H1 (cell line): ENCODE results near the gene BICD1. TPM values are rescaled to one million over a fixed set of nuclear protein-coding genes. Genes with fewer than 3 reads are reported as not detected.

Source experiments
- CTCF ChIA-PET: fragments of 300-600 bp; sonication (Branson Sonifier 250); formaldehyde crosslinking; loops from one replicate; lab custom pipeline; 2021; ENCODE audit not compliant: partially characterized antibody; lab: Charles Lee
- POLR2A ChIA-PET: fragments of 300-600 bp; sonication (Branson Sonifier 250); formaldehyde crosslinking; loops from one replicate; lab custom pipeline; 2021; ENCODE audit warnings: inconsistent platforms; ENCODE audit not compliant: partially characterized antibody; lab: Charles Lee
- DNase-seq, 2 experiments: peaks; one replicate each; pipeline versions ENCODE4 v3.0.0 to v3.0.0-alpha.2; 2010 to 2022; ENCODE audit warnings: low spot score in 2 of 2, low read depth in 1 of 2, mixed read lengths in 1 of 2
- FAIRE-seq: peaks from 2 replicates; lab custom pipeline; 2011; peaks lifted over from hg19 to GRCh38; lab: Jason Lieb, UNC
- H2AFZ ChIP-seq: 2 replicates; pipeline ENCODE4 v1.8.1; 2012; ENCODE audit warnings: low read length, inconsistent platforms
- H2AK5ac ChIP-seq: 2 replicates; pipeline ENCODE4 v1.6.1; 2013; ENCODE audit warnings: low read depth, low read length
- H2BK120ac ChIP-seq: replicated peaks from 2 replicates; pipeline ENCODE3; 2013; ENCODE audit warnings: low read depth, low read length, inconsistent platforms
- H2BK12ac ChIP-seq: 2 replicates; pipeline ENCODE4 v1.6.1; 2013; ENCODE audit warnings: low read depth, low read length
- H2BK15ac ChIP-seq: 2 replicates; pipeline ENCODE4 v1.6.1; 2013; ENCODE audit warnings: low read length
- H2BK20ac ChIP-seq: 2 replicates; pipeline ENCODE4 v1.6.1; 2013; ENCODE audit warnings: low read length
- H2BK5ac ChIP-seq: 2 replicates; pipeline ENCODE4 v1.6.1; 2013; ENCODE audit warnings: low read depth, low read length
- H3K14ac ChIP-seq: 2 replicates; pipeline ENCODE4 v1.6.1; 2013; ENCODE audit warnings: inconsistent platforms; ENCODE audit not compliant: insufficient read length
- H3K18ac ChIP-seq: 2 replicates; pipeline ENCODE4 v1.6.1; 2013; ENCODE audit warnings: low read length; ENCODE audit errors: extremely low read depth
- H3K23ac ChIP-seq: 2 replicates; pipeline ENCODE4 v1.6.1; 2013; ENCODE audit warnings: inconsistent platforms; ENCODE audit not compliant: insufficient read length
- H3K23me2 ChIP-seq: 2 replicates; pipeline ENCODE4 v1.6.1; 2013; ENCODE audit warnings: low read depth, low read length
- H3K27ac ChIP-seq: 2 replicates; pipeline ENCODE4 v1.6.1; 2011; ENCODE audit warnings: low read depth, low read length, inconsistent platforms
- H3K27me3 ChIP-seq, 4 experiments: replicated peaks in 1 of 4; 1 replicate in 1 of 4; 2 replicates in 3 of 4; pipeline versions ENCODE4 v1.6.1 to v1.8.1; 2011 to 2013; ENCODE audit warnings: low read length in 3 of 4, mild to moderate bottlenecking in 3 of 4, inconsistent platforms in 2 of 4, mixed read lengths in 2 of 4, moderate library complexity in 1 of 4; ENCODE audit not compliant: control insufficient read depth in 3 of 4, insufficient read depth in 3 of 4; ENCODE audit errors: extremely low read depth in 1 of 4
- H3K36me3 ChIP-seq, 4 experiments: 2 replicates each; pipeline versions ENCODE4 v1.6.1 to v1.8.1; 2011 to 2013; ENCODE audit warnings: mild to moderate bottlenecking in 4 of 4, low read length in 3 of 4, moderate library complexity in 2 of 4, control low read depth in 1 of 4, inconsistent platforms in 1 of 4; ENCODE audit not compliant: insufficient read depth in 4 of 4, control insufficient read depth in 2 of 4
- H3K4ac ChIP-seq: replicated peaks from 2 replicates; pipeline ENCODE3; 2013; ENCODE audit warnings: low read length, low read depth, mixed read lengths, inconsistent platforms; ENCODE audit not compliant: insufficient read length
- H3K4me1 ChIP-seq, 4 experiments: replicated peaks in 1 of 4; 1 replicate in 1 of 4; 2 replicates in 3 of 4; pipeline versions ENCODE4 v1.6.1 to v1.8.1; 2011 to 2013; ENCODE audit warnings: low read length in 3 of 4, inconsistent platforms in 2 of 4, mixed read lengths in 1 of 4; ENCODE audit not compliant: insufficient read depth in 4 of 4, control insufficient read depth in 3 of 4
- H3K4me2 ChIP-seq, 2 experiments: 2 replicates each; pipeline versions ENCODE4 v1.6.1 to v1.8.1; 2011 to 2013; ENCODE audit warnings: low read depth in 2 of 2, low read length in 2 of 2, control low read depth in 1 of 2, inconsistent platforms in 1 of 2, mild to moderate bottlenecking in 1 of 2; ENCODE audit not compliant: insufficient read depth in 1 of 2
- H3K4me3 ChIP-seq, 4 experiments: fragments of 200-600, 300-600 bp in 1 of 4; sonication (generic), shearing (Covaris generic), sonication (Bioruptor Twin) in 1 of 4; 2 replicates each; pipeline versions ENCODE4 v1.5.1 to v1.8.1; 2011 to 2016; ENCODE audit warnings: low read length in 4 of 4, low read depth in 3 of 4, control low read depth in 2 of 4, inconsistent platforms in 2 of 4, mild to moderate bottlenecking in 2 of 4, mixed read lengths in 1 of 4, moderate library complexity in 1 of 4; ENCODE audit not compliant: insufficient read depth in 2 of 4; ENCODE audit errors: extremely low read depth in 1 of 4
- H3K56ac ChIP-seq: replicated peaks from 2 replicates; pipeline ENCODE3; 2013; ENCODE audit warnings: low read depth, mild to moderate bottlenecking, mixed read lengths, low read length, inconsistent platforms; ENCODE audit not compliant: insufficient read length
- H3K79me1 ChIP-seq: 2 replicates; pipeline ENCODE4 v1.6.1; 2013; ENCODE audit warnings: low read depth, low read length, control low read depth
- H3K79me2 ChIP-seq, 2 experiments: 2 replicates each; pipeline versions ENCODE4 v1.6.1 to v1.8.1; 2012 to 2013; ENCODE audit warnings: low read length in 2 of 2, mild to moderate bottlenecking in 2 of 2, inconsistent platforms in 1 of 2; ENCODE audit not compliant: insufficient read depth in 2 of 2, control insufficient read depth in 1 of 2
- H3K9ac ChIP-seq, 4 experiments: replicated peaks in 1 of 4; 1 replicate in 1 of 4; 2 replicates in 3 of 4; pipeline versions ENCODE4 v1.6.1 to v1.8.1; 2011 to 2013; ENCODE audit warnings: low read depth in 3 of 4, low read length in 3 of 4, control low read depth in 2 of 4, mild to moderate bottlenecking in 2 of 4, moderate library complexity in 2 of 4, inconsistent platforms in 1 of 4; ENCODE audit errors: extremely low read depth in 1 of 4
- H3K9me3 ChIP-seq, 2 experiments: 2 replicates each; pipeline versions ENCODE4 v1.6.1 to v1.8.1; 2012 to 2013; ENCODE audit warnings: mild to moderate bottlenecking in 2 of 2, moderate library complexity in 2 of 2, control low read depth in 1 of 2, inconsistent platforms in 1 of 2, low read depth in 1 of 2, low read length in 1 of 2, mixed read lengths in 1 of 2; ENCODE audit not compliant: insufficient read depth in 2 of 2
- H4K20me1 ChIP-seq, 2 experiments: replicated peaks in 1 of 2; 2 replicates each; pipeline versions ENCODE3 to v1.8.1; 2011 to 2013; ENCODE audit warnings: inconsistent platforms in 2 of 2, low read length in 2 of 2, mild to moderate bottlenecking in 1 of 2; ENCODE audit not compliant: insufficient read depth in 2 of 2, control insufficient read depth in 1 of 2
- H4K5ac ChIP-seq: 2 replicates; pipeline ENCODE4 v1.6.1; 2013; ENCODE audit warnings: low read length, low read depth, mixed read lengths, inconsistent platforms; ENCODE audit not compliant: insufficient read length
- H4K8ac ChIP-seq: 2 replicates; pipeline ENCODE4 v1.8.0; 2013; ENCODE audit warnings: mild to moderate bottlenecking, moderate library complexity, low read length, inconsistent platforms; ENCODE audit not compliant: insufficient read depth; ENCODE audit errors: extremely low read depth
- H4K91ac ChIP-seq: replicated peaks from 2 replicates; pipeline ENCODE3; 2013; ENCODE audit warnings: low read length, mixed read lengths, inconsistent platforms; ENCODE audit not compliant: insufficient read length
- JUND ChIP-seq: IDR thresholded peaks from 2 replicates; pipeline ENCODE4 v1.6.1; 2011; ENCODE audit warnings: mild to moderate bottlenecking, improper control_type of control experiment, low read length
- PHF8 ChIP-seq: fragments of 200-600 bp; sonication (generic); conservative IDR thresholded peaks from 2 replicates; pipeline ENCODE4 v1.7.1; 2012; ENCODE audit warnings: low read depth, mild to moderate bottlenecking, inconsistent platforms, low read length, moderate library complexity
- WGBS, 2 experiments: shearing (Covaris generic) in 1 of 2; methylation state at CpG; one replicate each; pipeline versions ENCODE4 v1.1.6 to v1.1.7; 2013 to 2015; ENCODE audit warnings: low lambda C conversion rate in 2 of 2, mixed read lengths in 2 of 2, inconsistent platforms in 1 of 2, low coverage in 1 of 2, missing lambda C conversion rate in 1 of 2; ENCODE audit not compliant: insufficient replicate concordance in 2 of 2, insufficient coverage in 1 of 2, insufficient read length in 1 of 2; ENCODE audit errors: extremely low coverage in 1 of 2, missing lambda C conversion rate in 1 of 2; 5-methylcytosine and 5-hydroxymethylcytosine counted together
- polyA plus RNA-seq, 7 experiments: library from polyadenylated mRNA; depleted of rRNA in 3 of 7; stranded (reverse) in 5 of 7; unstranded in 2 of 7; fragments of >200 nt in 5 of 7; fragments of 200-250 nt in 2 of 7; gene quantifications; 1 replicate in 5 of 7; 2 replicates in 1 of 7; 4 replicates in 1 of 7; pipeline versions ENCODE4 v1.2.1 to v1.2.3, GENCODE V29; 2011 to 2013; ENCODE audit warnings: missing spikeins in 2 of 7, mixed read lengths in 2 of 7
- total RNA-seq: library from RNA; stranded (reverse); fragmentation: NEBNext Ultra II Directional; extraction: Animal tissue kit (Norgen Biotek cat#: 25700); gene quantifications from 2 replicates; pipeline ENCODE4 v1.2.1, GENCODE V29; 2021

BICD1 gene
- total and polyA plus RNA-seq, 2 of the 8 experiments (the other 6 are each of a cell fraction or from before 2014, with no cell fraction given), result 34.1 to 58.4 TPM

DNA sequence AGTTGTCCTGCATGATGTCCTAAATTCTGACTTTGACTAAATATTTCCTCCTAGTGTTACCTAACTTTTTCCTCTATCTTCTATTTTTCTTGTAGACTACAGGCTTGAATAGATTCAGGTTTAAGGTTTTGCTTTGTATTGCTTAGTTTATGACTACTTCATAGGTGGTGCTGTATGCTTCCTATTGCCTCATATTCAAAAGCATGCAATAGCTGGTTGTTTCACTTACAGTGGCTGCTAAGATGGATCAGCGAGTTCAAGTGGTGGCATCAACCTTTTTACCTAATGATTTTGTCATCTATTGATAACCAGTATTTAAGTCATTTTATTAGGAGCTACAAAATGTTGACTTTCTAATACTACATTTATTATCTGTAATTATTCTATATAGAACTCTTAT lies 36.3 kb upstream of the BICD1 start:
- Histone ChIP-seq H3K14ac (no peak overlapping the region), H3K4me2 (no peak overlapping the region), H2BK15ac (no peak overlapping the region), H2AFZ (no peak overlapping the region), H3K4me1 (peaks cover 0 to 4% (median 0%) of the 10 kb centered on the region in 4 experiments; a peak in 2 of 7 replicates), H4K20me1 (no peaks in the 10 kb centered on the region), H3K27ac (no peak overlapping the region), H2AK5ac (no peak overlapping the region), H3K79me2 (no peaks in the 10 kb centered on the region), H3K4ac (no peak overlapping the region), H2BK5ac (no peak overlapping the region), H3K56ac (no peak overlapping the region), H2BK12ac (no peak overlapping the region), H3K9me3 (peaks cover 7 to 17% of the 10 kb centered on the region in 2 experiments; a peak in 3 of 4 replicates), H2BK120ac (no peak overlapping the region), H3K36me3 (no peaks in the 10 kb centered on the region; a peak in 1 of 8 replicates), H3K79me1 (no peaks in the 10 kb centered on the region), H3K23ac (no peak overlapping the region), H3K23me2 (no peaks in the 10 kb centered on the region), H3K4me3 (no peak overlapping the region), H4K8ac (no peak overlapping the region), H3K27me3 (no peaks in the 10 kb centered on the region), H3K18ac (no peak overlapping the region), H2BK20ac (no peak overlapping the region), H4K5ac (no peak overlapping the region), H3K9ac (no peak overlapping the region), H4K91ac (no peak overlapping the region)
- FAIRE-seq (no peak), DNase-seq (no peak)
- TF ChIP-seq JUND (no peak), PHF8 (no peak)
- whole genome bisulfite sequencing, 2 experiments, result 0% methylated on average over 1 of the region's 1 CpG; no CpG with 5 or more reads in 1 of the 2 experiments
- ChIA-PET POLR2A (no interaction called here), CTCF (interaction anchor here (0.6 to 2.1 kb wide), 2 partner anchors 9 to 254 kb away, joined by 3 to 6 read pairs; no protein-coding TSS in a partner anchor)
